Measurements from ENCODE around the gene KRT77.
"Not testable (repeated sequence)": the region's sequence is repeated elsewhere in the genome, so short reads cannot be mapped to it uniquely, and the experiment has no call there.

Gene KRT77

DNA sequence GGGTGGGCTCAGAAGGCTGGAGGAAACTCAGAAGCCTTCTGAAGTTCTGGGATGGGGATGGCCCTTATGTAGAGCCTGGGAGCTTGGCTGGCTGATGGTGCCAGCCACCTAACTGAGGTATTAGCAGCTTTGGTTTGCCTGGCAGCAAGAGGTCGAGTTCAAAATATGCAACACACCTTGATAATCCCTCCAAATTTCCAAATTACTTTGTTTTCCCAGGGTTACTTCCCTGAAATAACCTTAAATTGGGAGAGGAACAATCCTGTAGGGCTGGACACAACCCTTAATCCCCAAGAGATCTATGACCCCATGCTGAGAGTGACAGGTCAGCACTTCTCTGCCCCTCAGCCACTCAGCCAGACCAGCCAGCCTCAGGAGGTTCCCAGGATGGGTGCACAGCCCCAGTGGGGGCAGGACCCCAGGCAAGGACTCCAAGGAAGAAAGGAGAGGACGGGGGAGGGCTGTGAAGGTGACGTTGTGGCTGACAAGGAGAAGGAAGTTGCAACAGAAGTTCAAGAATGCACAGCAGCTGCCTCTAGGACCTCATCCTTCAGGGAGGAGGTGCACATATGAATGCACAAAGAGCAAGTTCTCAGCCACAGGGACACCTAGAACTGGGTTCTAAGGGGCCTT is 18.6 kb upstream of the KRT77 start:
- no peak for DNase-seq

DNA sequence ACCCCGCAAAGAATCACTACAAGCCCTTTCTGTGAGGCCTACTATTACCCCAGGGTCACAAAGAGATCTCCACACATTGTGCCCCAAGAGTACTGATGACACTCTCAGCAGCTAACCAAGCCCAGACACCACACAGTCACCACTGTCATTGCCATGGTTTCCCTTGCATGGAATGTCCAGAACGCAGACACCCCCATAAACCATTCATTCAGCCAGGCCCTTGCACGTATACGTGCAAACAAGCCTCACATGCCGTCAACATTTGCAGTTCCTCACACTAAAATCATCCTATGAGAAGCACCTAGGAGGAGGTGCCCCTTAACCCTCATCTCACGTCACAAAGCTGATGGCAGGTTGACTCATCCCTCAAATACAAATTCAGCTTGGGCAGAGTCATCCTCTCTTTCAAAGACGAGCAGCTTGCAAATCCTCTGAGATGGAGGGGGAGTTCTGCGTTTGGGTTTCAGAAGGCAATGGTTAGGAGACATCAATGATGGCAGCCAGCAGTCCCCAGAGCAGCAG is 17.1 kb upstream of the KRT77 start:
- no peak for DNase-seq

DNA sequence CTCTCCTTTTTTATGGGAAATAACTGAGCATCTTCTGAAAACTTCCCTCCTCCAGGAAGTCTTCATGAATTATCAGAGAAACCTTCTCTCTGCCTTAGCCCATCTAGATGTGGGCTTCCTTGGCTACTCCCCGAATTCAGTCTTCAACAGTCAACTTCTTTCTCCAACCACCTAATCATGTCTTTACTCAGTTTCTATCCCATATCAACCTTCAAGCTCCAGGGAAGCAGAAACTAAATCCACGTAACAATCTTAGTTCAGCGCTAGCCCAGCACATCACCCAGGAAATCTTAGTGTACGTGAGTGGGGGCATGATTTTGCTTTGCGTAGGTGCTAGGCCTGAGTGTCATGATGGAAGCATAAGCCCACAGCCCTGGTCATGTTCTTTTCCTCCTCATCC is 12.7 kb upstream of the KRT77 start:
- no peak for DNase-seq

DNA sequence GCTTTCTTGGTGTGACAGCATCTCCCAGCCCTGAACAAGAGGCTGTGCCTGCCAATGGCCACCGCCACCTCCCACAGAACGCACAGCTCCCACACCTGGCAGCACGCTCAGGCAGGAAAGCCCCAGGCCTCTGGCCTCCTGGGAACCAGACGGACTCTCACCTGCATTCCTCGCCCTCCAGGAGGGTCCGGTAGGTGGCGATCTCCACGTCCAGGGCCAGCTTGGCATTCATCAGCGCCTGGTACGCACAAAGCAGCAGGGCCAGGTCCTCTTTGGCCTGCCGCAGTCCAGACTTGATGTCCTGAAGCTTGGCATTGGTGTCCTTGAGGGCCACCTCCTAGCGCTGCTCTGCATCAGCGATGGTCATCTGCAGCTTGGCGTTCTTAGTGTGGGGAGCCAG is 12.1 kb upstream of the KRT77 start:
- DNase-seq, result no peak

DNA sequence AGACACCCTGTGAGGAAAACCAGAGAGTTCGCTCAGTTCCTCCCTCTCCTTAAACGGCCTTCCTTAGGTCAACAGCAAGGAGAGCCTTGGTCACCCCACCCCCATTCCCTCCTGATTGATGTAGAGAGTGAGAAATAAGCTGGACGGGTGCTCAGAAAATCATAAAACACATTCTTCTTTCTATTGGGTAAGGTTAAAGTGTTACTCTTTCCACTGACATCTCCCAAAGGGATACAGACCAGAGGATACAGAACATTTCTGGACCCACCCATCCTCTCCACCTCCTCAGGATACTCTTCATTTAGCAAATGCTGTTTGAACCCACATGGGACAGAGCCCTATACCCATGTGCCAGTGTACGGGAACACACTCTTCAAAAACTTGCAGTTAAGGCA is 11.6 kb upstream of the KRT77 start:
- no peak for DNase-seq

DNA sequence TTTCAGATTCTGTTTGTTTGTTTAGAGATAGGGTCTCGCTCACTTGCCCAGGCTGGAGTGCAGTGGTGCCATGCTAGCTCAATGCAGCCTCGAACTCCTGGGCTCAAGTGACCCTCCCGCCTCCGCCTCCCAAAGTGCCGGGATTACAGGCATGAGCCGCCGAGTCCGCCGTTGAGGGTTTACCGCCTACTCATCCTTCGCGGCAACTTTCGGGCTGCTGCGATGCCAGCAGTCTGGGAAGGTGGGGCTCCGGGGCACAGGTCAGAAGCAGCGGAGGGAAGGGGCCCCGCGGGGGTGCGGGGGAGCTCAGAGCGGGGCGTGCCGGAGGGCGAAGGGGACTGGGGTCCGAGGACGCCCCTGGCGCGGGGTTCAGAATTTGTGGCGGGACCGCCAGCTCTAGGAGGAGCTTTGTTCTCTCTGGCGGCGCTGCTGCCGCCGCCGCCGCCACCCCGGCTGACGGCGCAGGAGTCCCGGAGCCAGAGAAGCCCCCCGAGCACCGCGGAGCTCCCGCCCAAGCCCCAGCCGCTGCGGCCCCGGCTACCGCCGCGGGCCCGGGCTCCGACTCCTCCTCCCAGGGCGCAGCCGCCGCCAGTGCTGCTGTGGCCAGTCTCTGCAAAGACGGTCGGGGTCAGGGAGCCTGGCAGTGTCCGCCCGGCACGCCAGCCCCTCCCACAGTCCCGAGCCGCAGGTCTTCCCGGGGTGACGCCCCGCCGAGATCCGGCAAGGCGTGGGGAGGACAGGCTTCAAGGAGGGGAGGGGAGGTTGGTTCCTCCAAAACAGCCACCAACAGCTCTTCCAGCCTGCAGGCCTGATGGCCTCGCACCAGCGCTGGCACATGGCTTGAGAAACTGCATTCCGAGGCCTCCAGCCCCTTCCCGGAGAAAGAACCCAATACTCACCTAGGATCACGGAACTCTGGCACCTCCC is 10.9 kb upstream of the KRT77 start:
- DNase-seq, result no peak

DNA sequence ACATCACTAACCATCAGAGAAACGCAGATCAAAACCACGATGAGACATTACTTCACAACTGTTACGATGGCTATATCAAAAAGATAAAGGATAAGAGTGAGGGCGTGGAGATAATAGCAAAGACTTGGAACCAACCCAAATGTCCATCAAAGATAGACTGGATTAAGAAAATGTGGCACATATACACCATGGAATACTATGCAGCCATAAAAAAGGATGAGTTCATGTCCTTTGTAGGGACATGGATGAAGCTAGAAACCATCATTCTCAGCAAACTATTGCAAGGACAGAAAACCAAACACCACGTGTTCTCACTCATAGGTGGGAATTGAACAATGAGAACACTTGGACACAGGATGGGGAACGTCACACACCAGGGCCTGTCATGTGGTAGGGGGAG is 8.8 kb upstream of the KRT77 start:
- DNase-seq, result not testable (repeated sequence)

DNA sequence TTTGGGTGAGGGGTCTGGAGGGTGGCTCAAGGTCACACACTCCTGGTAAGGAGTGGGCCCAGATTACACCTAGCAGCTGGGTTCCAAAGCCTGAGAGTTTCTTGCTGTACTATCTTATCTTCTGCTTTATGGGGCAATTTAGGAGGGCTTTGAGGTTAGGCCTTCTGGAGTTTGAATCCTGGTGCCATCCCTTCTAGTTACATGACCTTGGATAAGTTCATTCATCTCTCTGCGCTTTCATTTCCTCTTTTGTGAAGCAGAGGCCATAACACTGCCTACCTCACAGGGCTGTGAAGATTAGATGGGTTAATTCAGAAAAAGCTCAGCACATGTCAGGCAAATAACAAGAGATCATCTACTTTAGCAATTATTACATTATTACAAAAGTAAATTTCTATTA is 7.4 kb upstream of the KRT77 start:
- no peak for DNase-seq

DNA sequence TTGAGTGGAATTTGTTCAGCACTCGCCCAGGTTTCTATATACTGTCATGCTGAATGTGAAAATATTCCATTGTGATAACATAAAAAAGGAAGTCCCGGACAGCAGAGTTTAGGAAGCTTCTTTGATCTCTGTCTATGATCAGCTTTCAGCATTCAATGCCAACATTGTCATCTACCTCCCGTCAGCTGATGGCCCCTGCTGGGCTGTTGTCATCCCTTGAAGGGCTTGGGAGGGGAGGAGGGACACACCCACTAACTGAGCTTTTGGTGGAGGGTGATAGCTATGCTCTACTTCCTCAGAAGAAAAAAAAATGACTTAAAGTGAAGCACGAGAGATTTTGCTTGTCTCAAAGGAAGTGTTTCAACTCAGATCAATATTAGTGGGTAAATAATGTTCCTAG is 4.7 kb upstream of the KRT77 start:
- no peak for DNase-seq

DNA sequence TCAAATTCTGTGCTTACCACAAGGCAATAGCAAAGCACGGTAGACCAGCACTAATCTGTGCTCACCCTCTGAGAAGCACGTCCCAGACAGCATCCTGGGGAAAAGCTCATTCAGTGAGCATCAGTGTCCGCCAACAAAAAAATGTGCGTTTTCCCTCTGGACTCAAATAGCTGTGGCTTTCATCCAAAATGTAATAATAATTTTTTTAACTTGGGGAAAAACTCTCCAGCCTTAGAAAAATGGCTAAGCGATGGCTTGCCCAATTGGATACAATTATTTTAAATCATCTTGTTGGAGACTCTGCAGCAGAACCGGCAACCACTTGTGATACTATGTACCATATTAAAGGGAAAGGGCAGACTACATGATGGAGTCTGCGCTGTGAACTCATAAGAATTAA is 1.1 kb upstream of the KRT77 start:
- DNase-seq, result no peak

DNA sequence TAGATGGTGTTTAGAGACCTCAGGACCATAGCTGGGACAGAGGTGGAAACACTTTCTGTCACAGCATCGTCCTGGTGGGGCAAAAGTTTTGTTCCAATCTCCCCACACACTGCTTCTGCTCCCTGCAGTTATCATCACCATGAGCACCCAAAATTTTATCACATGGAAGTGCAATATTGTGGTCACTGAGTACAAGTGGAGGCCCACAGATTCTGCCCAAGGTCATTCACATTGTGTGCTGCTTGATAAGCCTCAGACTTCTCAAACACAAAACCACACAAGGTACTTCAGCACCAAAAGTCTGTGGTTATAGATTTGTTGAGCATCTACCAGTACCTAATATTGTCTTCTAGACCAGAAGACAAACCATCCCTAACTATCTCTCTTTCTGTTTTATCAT is 554 bp upstream of the KRT77 start:
- no peak for DNase-seq

DNA sequence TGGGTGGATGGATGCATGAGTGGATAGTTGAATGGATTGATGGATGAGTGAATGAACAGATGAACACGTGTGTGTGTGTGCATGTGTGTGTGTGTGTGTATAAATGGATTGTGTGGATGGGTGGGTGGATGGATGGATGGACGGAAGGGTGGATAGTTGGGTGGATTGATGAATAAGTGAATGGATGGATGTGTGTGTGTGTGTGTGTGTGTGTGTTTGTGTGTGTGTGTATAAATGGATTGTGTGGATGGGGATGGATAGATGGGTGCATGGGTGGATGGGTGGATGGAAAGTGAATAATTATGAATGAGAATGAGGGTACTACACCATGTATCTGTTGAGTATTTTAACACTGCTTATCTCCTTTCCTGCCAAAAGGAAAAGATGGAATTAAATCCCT is 986 bp downstream of the KRT77 start:
- DNase-seq, result no peak

DNA sequence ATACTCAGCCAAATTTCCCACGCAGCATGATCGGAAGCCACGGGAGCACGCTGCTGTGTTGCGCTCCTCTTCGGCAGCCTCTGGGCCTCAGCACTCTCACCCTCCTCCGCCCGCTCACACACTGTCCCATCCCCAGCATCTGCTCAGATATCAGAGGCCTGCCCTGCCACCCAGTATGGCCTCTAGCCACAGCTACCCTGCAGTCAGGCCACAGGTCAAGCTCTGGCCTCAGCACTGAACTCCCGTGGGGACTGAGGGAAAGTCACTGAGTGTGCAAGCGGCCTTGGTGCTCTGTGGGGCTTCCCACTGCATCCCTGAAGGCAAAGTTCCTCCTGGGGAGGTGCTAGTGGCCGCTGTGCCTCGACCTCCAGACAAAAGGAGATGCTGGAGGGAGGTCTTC is 2.0 kb downstream of the KRT77 start:
- no peak for DNase-seq

DNA sequence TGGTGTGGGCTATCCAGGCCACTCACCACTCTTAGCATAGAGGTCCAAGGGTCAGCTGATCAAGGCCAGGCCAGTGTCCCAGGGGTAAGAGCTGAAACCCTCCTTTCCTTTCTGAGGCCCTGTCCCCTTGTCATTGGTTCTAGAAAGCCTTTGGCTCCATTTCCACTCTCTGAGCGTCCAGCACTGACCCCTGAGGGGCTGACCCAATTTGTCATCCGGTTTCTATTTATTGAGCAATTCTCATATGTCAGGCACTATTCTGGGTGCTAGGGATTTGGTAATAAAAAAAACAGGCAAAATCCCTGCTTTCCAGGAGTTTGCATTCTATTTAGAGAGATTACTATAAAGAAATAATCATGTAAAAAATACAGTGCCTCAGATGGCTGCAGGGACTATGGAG is 3.4 kb downstream of the KRT77 start:
- DNase-seq, result no peak

DNA sequence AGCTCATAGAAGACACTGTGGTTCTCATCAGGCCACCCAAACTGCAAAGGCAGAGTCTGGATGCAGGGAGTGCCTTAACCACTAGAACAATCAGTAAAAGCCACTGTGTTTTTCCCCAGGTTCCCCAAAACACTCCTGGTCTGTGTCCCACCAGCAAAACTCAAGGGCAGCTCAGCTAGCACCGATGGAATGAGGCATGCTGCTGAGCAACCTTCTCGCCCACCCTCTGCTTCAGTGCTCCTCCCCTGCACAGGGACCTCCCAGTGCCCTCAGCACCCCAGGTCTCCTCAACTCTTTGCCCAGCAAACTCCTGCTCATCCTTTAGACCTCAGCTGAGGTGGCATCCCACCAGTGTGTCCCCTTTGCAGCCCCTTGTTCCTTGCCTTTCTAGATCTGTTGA is 4.0 kb downstream of the KRT77 start:
- no peak for DNase-seq

DNA sequence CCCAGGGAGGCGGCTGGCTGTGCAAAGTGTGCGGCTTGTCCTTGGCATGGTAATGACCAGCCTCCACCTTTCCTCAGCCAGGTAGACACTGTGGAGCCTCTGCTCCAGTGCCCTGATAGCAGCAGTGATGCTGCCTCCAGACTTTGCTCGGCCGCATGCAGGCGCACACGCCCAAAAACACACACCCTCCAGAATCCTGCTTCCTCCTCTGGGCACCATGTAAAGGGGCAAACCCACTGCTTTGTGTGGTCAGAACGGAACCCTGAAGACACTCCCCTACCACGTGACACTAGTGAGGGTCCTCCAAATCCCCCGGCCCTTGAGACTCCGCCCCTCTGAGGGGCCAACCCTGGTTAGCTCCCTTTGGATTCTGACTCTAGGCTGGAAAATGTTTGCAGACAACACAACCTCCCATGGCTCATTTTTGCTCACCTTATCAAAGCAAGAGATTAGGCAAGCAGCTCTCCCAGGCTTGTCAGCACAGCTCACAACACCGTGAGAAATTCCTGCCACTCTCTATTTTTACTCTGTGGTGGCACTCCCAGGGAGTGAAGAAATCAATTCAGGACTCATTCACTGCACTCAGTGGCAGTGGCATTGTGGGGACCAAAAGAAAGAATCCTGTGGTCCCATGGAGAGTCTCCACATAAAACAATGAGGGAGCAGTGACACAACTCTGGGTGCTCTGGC is 4.5 kb downstream of the KRT77 start:
- DNase-seq, result no peak

DNA sequence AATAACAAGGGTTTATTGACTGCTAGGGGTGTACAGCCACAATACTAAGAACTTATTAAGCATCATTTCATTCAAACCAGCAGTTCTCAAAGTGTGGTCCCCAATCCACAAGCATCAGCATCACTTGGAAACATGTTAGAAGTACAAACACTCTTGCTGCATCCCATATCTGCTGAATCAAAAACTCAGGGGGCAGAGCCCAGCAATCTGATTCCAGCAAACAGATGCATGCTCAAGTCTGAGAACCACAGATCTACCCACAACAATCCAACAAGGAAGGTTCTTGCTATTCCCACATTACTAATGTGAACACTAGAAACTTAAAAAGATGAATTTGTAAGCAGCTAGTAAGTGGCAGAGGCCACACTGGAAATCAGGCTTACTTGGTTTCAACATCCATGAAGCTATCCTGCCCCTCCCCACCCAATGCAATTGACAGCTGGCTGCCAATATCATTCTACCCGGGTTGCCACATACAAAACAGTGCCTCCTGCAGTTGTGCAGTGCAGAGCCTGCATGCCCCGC is 6.2 kb downstream of the KRT77 start:
- DNase-seq, result no peak

DNA sequence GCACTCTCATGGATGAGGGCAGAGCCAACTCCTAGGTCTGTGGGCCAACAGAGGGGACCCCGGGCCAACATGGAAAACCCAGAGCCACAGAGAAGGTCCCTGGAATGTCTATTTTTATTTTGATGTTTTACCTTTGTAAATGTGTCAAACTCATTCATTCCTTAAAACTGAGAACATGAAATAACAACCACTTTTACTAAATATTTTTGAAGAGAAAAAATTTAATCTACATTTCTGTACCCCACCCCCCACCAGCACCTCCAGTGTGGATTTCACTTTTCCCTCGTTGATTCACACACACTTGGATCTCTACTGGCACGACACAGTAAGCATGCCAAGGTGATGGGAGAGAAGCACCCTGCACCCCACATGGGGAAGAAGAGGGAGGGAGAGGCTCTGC is 6.7 kb downstream of the KRT77 start:
- DNase-seq, result no peak

DNA sequence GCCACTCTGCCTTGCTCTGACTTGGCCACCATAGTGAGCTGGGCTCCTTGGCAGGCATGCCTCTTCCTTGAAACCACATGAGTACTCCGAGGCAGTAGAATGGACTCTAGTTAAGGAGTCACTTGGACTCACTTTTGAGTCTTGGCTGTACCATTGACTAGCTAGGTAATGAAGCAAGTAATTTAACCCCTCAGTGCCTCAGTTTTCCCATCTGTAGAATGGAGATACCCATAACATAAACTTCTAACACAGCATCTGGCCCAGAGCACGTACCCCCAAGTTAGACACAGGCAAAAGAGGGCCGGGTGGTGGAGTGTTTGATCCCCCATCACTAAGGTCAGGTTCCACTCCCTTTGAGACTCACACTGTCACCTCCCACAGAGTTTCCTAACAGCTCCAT is 8.3 kb downstream of the KRT77 start:
- no peak for DNase-seq

DNA sequence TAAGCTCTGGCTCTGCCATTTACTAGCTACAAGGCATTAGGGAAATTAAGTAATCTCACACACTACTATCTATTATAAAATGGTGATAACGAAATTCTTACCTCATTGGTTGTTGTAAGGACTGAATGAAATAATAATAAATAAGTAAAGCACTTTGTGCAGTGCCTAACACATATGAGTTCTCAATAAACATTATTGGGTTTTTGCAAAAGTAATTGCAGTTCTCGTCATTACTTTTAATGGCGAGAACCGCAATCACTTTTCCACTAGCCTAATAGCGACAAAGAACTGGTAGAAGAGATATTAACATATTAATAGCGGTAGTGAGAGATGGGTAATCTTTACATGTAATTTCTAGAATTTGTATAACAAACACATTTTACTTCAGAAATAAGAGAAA is 9.2 kb downstream of the KRT77 start:
- no peak for DNase-seq

DNA sequence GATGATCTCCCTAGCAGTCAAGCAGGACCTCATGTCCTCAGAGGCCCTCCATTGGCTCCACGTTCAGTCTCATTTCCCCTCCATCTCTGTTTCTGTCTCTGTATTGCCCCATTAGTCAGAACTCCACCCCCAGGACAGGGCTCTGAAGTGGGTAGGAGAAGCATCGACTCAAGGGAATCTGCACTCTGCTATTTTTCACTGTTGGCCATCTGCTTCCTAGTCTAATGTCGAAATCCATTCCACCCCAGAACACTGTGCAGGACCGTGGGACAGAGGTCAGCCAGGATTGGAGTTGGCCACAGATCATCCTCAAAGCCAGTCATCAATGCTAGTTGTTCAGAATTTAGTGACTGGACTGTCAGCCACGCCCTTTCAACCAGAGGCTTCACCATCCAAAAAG is 10.1 kb downstream of the KRT77 start:
- no peak for DNase-seq

DNA sequence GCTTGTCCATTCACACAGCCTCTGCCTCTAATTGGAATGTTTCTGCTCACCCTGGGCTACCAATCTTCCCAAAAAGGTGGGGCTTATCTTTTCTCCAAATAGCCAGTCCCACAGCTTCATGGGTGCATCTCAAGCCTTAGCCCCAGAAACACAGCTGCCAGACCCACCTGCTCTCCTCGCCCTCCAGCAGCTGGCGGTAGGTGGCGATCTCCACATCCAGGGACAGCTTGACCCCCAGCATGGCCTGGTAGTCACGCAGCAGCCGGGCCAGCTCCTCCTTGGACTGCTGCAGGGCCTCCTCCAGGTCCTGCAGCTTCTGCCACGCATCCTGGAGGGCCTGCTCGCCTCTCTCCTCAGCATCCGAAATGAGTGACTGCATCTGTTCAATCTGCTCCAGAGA is 11.1 kb downstream of the KRT77 start:
- no peak for DNase-seq

DNA sequence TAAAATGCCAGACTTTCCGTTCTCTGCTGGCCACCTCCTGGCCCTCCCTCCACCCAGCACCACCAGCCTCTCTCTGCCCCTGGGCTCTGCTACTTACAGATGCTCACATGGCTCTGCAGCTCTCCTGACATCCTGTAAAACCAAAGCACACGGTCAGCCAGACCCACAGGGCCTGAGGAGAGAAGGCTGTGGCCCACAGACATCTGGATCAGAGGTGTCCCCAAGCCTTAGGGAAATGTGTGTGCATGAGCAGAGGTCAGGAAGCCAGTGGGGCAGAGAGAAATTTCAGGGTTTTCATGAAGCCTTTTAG is 11.5 kb downstream of the KRT77 start:
- DNase-seq, result no peak
